ENCODE measurements around the gene LNX1. TPM values are rescaled to one million over a fixed set of nuclear protein-coding genes. Genes with fewer than 3 reads are reported as not detected.

The LNX1 gene
- total RNA-seq, 6 experiments from 2014 or later: 0.05 to 0.18 (median 0.07) TPM; not detected in 1

DNA sequence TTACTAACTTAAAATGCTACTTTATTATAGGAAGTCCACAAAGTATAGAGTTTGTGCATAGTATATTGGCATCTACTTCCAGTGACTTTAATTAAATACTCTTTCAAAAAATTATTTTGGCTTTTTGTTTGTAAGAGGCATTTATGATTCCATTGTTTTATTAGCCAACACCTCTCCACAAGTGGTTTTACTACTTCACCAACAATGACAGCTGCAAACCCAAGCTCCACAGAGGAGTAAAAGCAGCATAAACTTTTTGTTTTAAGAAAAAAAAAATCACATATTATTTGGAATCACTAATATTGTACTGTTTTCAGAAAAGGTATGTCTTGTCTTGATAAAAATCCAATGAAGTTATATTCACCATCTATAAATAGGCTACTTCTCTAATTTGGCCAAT, 125.4 kb downstream of the LNX1 start:
- DNase-seq: no peak
- Mint-ChIP-seq H3K36me3 (ENCODE audit: low read depth) (peaks cover 19% of the 10 kb centered on the region), H3K9me3 (peaks cover 10% of the 10 kb centered on the region), H3K4me1 (ENCODE audit: low read depth) (peaks cover 9% of the 10 kb centered on the region), H3K27me3 (ENCODE audit: insufficient read depth) (no peaks in the 10 kb centered on the region), H3K4me3 (no peak overlapping the region), H3K27ac (no peak overlapping the region)
- TF ChIP-seq, protein P1, sequence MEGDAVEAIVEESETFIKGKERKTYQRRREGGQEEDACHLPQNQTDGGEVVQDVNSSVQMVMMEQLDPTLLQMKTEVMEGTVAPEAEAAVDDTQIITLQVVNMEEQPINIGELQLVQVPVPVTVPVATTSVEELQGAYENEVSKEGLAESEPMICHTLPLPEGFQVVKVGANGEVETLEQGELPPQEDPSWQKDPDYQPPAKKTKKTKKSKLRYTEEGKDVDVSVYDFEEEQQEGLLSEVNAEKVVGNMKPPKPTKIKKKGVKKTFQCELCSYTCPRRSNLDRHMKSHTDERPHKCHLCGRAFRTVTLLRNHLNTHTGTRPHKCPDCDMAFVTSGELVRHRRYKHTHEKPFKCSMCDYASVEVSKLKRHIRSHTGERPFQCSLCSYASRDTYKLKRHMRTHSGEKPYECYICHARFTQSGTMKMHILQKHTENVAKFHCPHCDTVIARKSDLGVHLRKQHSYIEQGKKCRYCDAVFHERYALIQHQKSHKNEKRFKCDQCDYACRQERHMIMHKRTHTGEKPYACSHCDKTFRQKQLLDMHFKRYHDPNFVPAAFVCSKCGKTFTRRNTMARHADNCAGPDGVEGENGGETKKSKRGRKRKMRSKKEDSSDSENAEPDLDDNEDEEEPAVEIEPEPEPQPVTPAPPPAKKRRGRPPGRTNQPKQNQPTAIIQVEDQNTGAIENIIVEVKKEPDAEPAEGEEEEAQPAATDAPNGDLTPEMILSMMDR (IDR thresholded peaks at IDR 0.05): no peak

- Mint-ChIP-seq H3K27me3 (ENCODE audit: insufficient read depth) (no peaks in the 10 kb centered on the region), H3K4me3 (no peak overlapping the region), H3K36me3 (ENCODE audit: low read depth) (peaks cover 23% of the 10 kb centered on the region), H3K4me1 (ENCODE audit: low read depth) (peaks cover 14% of the 10 kb centered on the region), H3K9me3 (peaks cover 10% of the 10 kb centered on the region), H3K27ac (no peak overlapping the region)
- no peak for DNase-seq
- TF ChIP-seq, protein P1 (IDR thresholded peaks at IDR 0.05): no peak
These were observed 126.0 kb downstream of the LNX1 start for GRCh38 chr4:53465281-53465680.

- no peak overlapping the region for H3K4me3 Mint-ChIP-seq
- H3K27ac Mint-ChIP-seq: no peak overlapping the region
- peaks cover 40% of the 10 kb centered on the region for H3K36me3 Mint-ChIP-seq (ENCODE audit: low read depth)
- peaks cover 31% of the 10 kb centered on the region for H3K4me1 Mint-ChIP-seq (ENCODE audit: low read depth)
- no peak for DNase-seq
- no peaks in the 10 kb centered on the region for H3K27me3 Mint-ChIP-seq (ENCODE audit: insufficient read depth)
- TF ChIP-seq, protein P1 (IDR thresholded peaks at IDR 0.05): no peak
- peaks cover 10% of the 10 kb centered on the region for H3K9me3 Mint-ChIP-seq
These were observed 127.9 kb downstream of the LNX1 start for GRCh38 chr4:53463340-53463739.

DNA sequence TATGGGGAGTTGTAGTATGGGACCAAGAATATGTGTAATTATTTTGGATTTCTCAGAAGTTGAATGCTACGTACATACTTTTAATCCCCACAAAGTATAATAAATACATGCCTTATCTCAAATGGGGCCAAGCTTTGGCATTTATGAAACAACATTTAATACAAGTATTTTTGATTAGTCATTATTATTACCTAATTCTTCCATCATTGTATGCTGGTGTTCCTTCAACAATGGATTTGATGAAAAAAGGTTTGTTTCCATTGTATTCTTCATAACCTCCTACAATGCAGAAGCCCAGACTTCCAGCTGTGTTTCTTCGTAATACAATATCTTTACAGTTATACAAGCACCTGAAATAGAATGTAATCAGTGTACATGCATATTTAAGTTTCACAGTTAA, 130.0 kb downstream of the LNX1 start:
- Mint-ChIP-seq H3K4me1 (ENCODE audit: low read depth) (peaks cover 37% of the 10 kb centered on the region), H3K27me3 (ENCODE audit: insufficient read depth) (no peaks in the 10 kb centered on the region), H3K36me3 (ENCODE audit: low read depth) (peaks cover 41% of the 10 kb centered on the region), H3K9me3 (no peaks in the 10 kb centered on the region), H3K27ac (no peak overlapping the region), H3K4me3 (no peak overlapping the region)
- no peak for DNase-seq
- TF ChIP-seq, protein P1 (IDR thresholded peaks at IDR 0.05): no peak

DNA sequence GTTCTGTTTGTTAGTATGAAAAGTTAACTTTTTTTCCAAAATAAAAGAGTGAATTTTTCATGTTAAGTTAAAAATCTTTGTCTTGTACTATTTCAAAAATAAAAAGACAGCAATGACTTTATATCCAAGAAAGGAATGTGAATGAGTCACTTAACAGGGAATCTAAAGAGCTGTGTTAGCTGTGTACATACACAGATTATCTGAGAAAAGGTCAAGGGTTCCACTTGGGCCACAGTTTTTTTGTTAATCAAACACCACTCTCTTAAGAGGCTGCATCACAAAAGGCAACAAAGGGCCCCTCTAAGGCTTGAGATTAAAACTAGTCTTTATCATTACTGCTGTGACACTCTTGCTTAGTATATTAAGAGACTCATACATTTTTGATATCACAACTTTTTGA, 131.7 kb downstream of the LNX1 start:
- Mint-ChIP-seq H3K4me1 (ENCODE audit: low read depth) (peaks cover 53% of the 10 kb centered on the region), H3K9me3 (no peaks in the 10 kb centered on the region), H3K36me3 (ENCODE audit: low read depth) (peaks cover 55% of the 10 kb centered on the region), H3K4me3 (peak overlapping the region; percentile 32; the same call in 1 of the 2 replicates), H3K27ac (peak overlapping the region; percentile 36; the same call in 1 of the 2 replicates), H3K27me3 (ENCODE audit: insufficient read depth) (no peaks in the 10 kb centered on the region)
- TF ChIP-seq, protein P1 (IDR thresholded peaks at IDR 0.05): no peak
- DNase-seq: peak; percentile 39

DNA sequence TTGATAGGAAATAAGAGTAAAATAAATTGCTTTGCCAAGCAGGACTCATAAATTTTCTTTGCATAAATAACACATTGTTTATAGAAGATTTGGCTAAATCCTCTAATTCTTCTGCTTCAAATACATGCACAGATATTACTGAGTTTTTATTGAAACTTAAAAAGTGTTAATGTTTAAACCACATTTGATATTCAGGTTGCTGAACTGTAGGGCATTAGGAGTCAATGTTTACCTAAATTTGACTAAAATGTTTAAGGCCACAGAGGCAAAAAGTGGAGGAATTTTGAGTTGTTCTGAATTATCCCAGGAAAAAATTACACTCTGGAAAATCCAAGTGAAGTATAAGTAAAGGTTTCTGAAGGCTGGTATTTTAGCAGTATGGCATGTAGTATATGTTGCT, 135.1 kb downstream of the LNX1 start:
- no peaks in the 10 kb centered on the region; the same call in 1 of the 2 replicates for H3K27me3 Mint-ChIP-seq (ENCODE audit: insufficient read depth)
- no peak overlapping the region for H3K4me3 Mint-ChIP-seq
- no peak overlapping the region; the same call in 1 of the 2 replicates for H3K27ac Mint-ChIP-seq
- TF ChIP-seq, protein P1 (IDR thresholded peaks at IDR 0.05): no peak
- peaks cover 61% of the 10 kb centered on the region for H3K36me3 Mint-ChIP-seq (ENCODE audit: low read depth)
- no peaks in the 10 kb centered on the region for H3K9me3 Mint-ChIP-seq
- H3K4me1 Mint-ChIP-seq (ENCODE audit: low read depth): peaks cover 61% of the 10 kb centered on the region
- DNase-seq: no peak

All from HFFc6 (cell line).